GM12878 (cell line): ENCODE results near the gene CRKL. TPM values are rescaled to one million over a fixed set of nuclear protein-coding genes. Genes with fewer than 3 reads are reported as not detected.

Experiments used
- ATAC-seq: fragments of 200-7000 bp; cut with Tn5 transposase; 3 replicates; pipeline ENCODE4 v1.9.1; 2020; ENCODE audit warnings: mild to moderate bottlenecking, moderate library complexity
- BruUV-seq: library from RNA; stranded (reverse); fragments of 400-500 nt; replicated peaks from 2 replicates; lab custom pipeline; 2021; lab: Mats Ljungman, UMichigan
- CTCF ChIA-PET: fragments of 300-600 bp; sonication (Branson Sonifier 250); formaldehyde crosslinking; extraction: SDS; loops from one replicate; lab custom pipeline; 2021; ENCODE audit warnings: inconsistent platforms; lab: Yijun Ruan, JAX
- POLR2A ChIA-PET: fragments of 350-600 bp; formaldehyde crosslinking; extraction: SDS; loops from one replicate; lab custom pipeline; 2021; ENCODE audit warnings: inconsistent platforms; lab: Charles Lee
- RAD21 ChIA-PET: fragments of 300-600 bp; sonication (Branson Sonifier 250); formaldehyde crosslinking; loops from one replicate; lab custom pipeline; 2023; ENCODE audit warnings: antibody characterized with exemption; ENCODE audit not compliant: unreplicated experiment; lab: Charles Lee
- SMC1A ChIA-PET: fragments of 300-600 bp; sonication (Branson Sonifier 250); formaldehyde crosslinking; loops from one replicate; lab custom pipeline; 2023; ENCODE audit not compliant: unreplicated experiment, uncharacterized antibody; lab: Charles Lee
- DNase-seq: peaks from one replicate; pipeline ENCODE4 v3.0.0-alpha.2; 2011; ENCODE audit warnings: low read depth, low spot score
- FAIRE-seq: peaks from 3 replicates; lab custom pipeline; 2011; peaks lifted over from hg19 to GRCh38; lab: Jason Lieb, UNC
- H2AFZ ChIP-seq: 2 replicates; pipeline ENCODE4 v1.6.0; 2011; ENCODE audit warnings: low read depth, low read length, control low read depth; ENCODE audit not compliant: control insufficient read depth
- H3K27ac ChIP-seq: 2 replicates; pipeline ENCODE4 v1.5.1; 2011; ENCODE audit warnings: control low read depth; ENCODE audit not compliant: control insufficient read depth, insufficient read depth
- H3K27me3 ChIP-seq, 2 experiments: replicated peaks in 1 of 2; 2 replicates each; pipeline versions ENCODE4 v1.6.0 to v1.6.1; 2011; ENCODE audit warnings: low read length in 1 of 2; ENCODE audit not compliant: control insufficient read depth in 2 of 2, insufficient read depth in 2 of 2
- H3K36me3 ChIP-seq, 2 experiments: 2 replicates each; pipeline ENCODE4 v1.5.1; 2011; ENCODE audit warnings: low read length in 1 of 2; ENCODE audit not compliant: control insufficient read depth in 2 of 2, insufficient read depth in 2 of 2
- H3K4me1 ChIP-seq: 2 replicates; pipeline ENCODE4 v1.6.1; 2011; ENCODE audit warnings: mild to moderate bottlenecking, low read length, moderate library complexity, mixed read lengths; ENCODE audit not compliant: control insufficient read depth, insufficient read depth
- H3K4me2 ChIP-seq: 2 replicates; pipeline ENCODE4 v1.6.0; 2011; ENCODE audit warnings: control low read depth; ENCODE audit not compliant: control insufficient read depth, insufficient read depth
- H3K4me3 ChIP-seq: fragments of 200-600 bp; sonication (generic); 2 replicates; pipeline ENCODE4 v1.5.1; 2016
- H3K79me2 ChIP-seq: 2 replicates; pipeline ENCODE4 v1.6.0; 2011; ENCODE audit warnings: low read length; ENCODE audit not compliant: control insufficient read depth, insufficient read depth
- H3K9ac ChIP-seq: 2 replicates; pipeline ENCODE4 v1.8.0; 2011; ENCODE audit warnings: low read length, control low read depth, mixed read lengths; ENCODE audit not compliant: control insufficient read depth, insufficient read depth
- H3K9me3 ChIP-seq: replicated peaks from 3 replicates; pipeline ENCODE4 v1.5.1; 2011; ENCODE audit warnings: mild to moderate bottlenecking, low read length; ENCODE audit not compliant: control insufficient read depth, insufficient read depth
- H4K20me1 ChIP-seq: 2 replicates; pipeline ENCODE4 v1.6.0; 2011; ENCODE audit not compliant: control insufficient read depth, insufficient read depth
- ATF7 ChIP-seq: fragments of 450-650 bp; IDR thresholded peaks from 2 replicates; pipeline ENCODE4 v1.6.1; 2016; ENCODE audit warnings: low read depth, mild to moderate bottlenecking
- CHD2 ChIP-seq: IDR thresholded peaks from 2 replicates; pipeline ENCODE4 v1.6.1; 2011; ENCODE audit warnings: low read depth, low read length, improper control_type of control experiment, borderline replicate concordance
- HDAC6 ChIP-seq: fragments of 200-600 bp; sonication (generic); IDR thresholded peaks from one replicate; pipeline ENCODE4 v1.8.0; 2017; ENCODE audit warnings: antibody characterized with exemption; ENCODE audit not compliant: unreplicated experiment
- NR2C1 ChIP-seq: fragments of 450-650 bp; IDR thresholded peaks from 2 replicates; pipeline ENCODE4 v1.6.1; 2017; ENCODE audit warnings: antibody characterized with exemption, mild to moderate bottlenecking, moderate library complexity
- PRDM15 ChIP-seq: fragments of 450-650 bp; formaldehyde crosslinking; IDR thresholded peaks from 2 replicates; pipeline ENCODE4 v1.4.0; 2020; ENCODE audit warnings: mild to moderate bottlenecking, moderate library complexity
- RBBP5 ChIP-seq: fragments of 200-600 bp; sonication (generic); conservative IDR thresholded peaks from 2 replicates; pipeline ENCODE4 v1.6.1; 2016
- RFX5 ChIP-seq: IDR thresholded peaks from 2 replicates; pipeline ENCODE4 v1.6.1; 2011; ENCODE audit warnings: low read depth, low read length, improper control_type of control experiment
- TAF1 ChIP-seq: IDR thresholded peaks from 2 replicates; pipeline ENCODE4 v1.6.1; 2011; ENCODE audit warnings: mild to moderate bottlenecking, low read depth, low read length, borderline replicate concordance
- YBX1 ChIP-seq: fragments of 450-650 bp; IDR thresholded peaks from 2 replicates; pipeline ENCODE4 v1.6.1; 2016; ENCODE audit warnings: antibody characterized with exemption
- WGBS: methylation state at CpG from one replicate; pipeline ENCODE4 v1.1.6; 2016; ENCODE audit warnings: low lambda C conversion rate; ENCODE audit not compliant: insufficient replicate concordance, insufficient coverage; ENCODE audit errors: missing lambda C conversion rate; 5-methylcytosine and 5-hydroxymethylcytosine counted together
- in situ Hi-C: fragments of 300-500 bp; cut with MboI; formaldehyde crosslinking; loops from 9 replicates; pipeline ENCODE4 v1.14.3; 2018; ENCODE audit warnings: mixed read lengths
- intact Hi-C: fragments of 100-400 bp; cut with micrococcal nuclease; formaldehyde crosslinking; loops from one replicate; pipeline ENCODE4 v1.14.2; 2022; ENCODE audit not compliant: unreplicated experiment
- polyA plus RNA-seq, 11 experiments: library from polyadenylated mRNA; depleted of rRNA in 4 of 11; unstranded in 6 of 11; stranded (reverse) in 5 of 11; fragments of >200 nt; fragmentation: Nextera tagmentation in 4 of 11; fragmentation: Illumina TruSeq in 1 of 11; extraction: Ambion mirVana in 4 of 11; extraction: Trizol in 1 of 11; gene quantifications; 1 replicate in 1 of 11; 2 replicates in 10 of 11; pipeline versions ENCODE4 v1.2.1 to v1.2.3, GENCODE V29; 2011 to 2016; ENCODE audit warnings: inconsistent platforms in 2 of 11, missing spikeins in 2 of 11, low read depth in 1 of 11
- total RNA-seq, 4 experiments: library from RNA; depleted of rRNA in 3 of 4; stranded (reverse); fragments of >200 nt in 3 of 4; fragmentation: Illumina TruSeq in 1 of 4; extraction: Trizol in 1 of 4; gene quantifications; 2 replicates each; pipeline versions ENCODE4 v1.2.1 to v1.2.3, GENCODE V29; 2013 to 2021

CRKL gene
- total and polyA plus RNA-seq, 10 of the 15 experiments (the other 5 are each of a cell fraction or from before 2014, with no cell fraction given), result 12.6 to 61.2 (median 32.7) TPM

- TF ChIP-seq RBBP5 (no peak), ATF7 (no peak), NR2C1 (no peak), HDAC6 (no peak)
These were observed 48.0 kb upstream of the CRKL start (continued) for GRCh38 chr22:20869234-20869633.

- no peak for FAIRE-seq
- POLR2A ChIA-PET, result interaction anchor here (0.6 kb wide), 1 partner anchor 36 kb away, joined by 3 read pairs; no protein-coding TSS in a partner anchor
- Histone ChIP-seq H3K27me3 (no peaks in the 10 kb centered on the region), H3K4me1 (no peaks in the 10 kb centered on the region), H3K4me3 (no peak overlapping the region), H2AFZ (no peak overlapping the region), H3K9me3 (no peaks in the 10 kb centered on the region), H3K27ac (no peak overlapping the region), H3K4me2 (no peak overlapping the region), H3K9ac (no peak overlapping the region), H3K36me3 (no peaks in the 10 kb centered on the region; a peak in 2 of 4 replicates), H4K20me1 (no peaks in the 10 kb centered on the region), H3K79me2 (no peaks in the 10 kb centered on the region)
- no peak for ATAC-seq
- CTCF ChIA-PET, result no interaction called here
- intact Hi-C loops, result no loop called here
- RAD21 ChIA-PET, result no interaction called here
- no peak for TF ChIP-seq TAF1
- no peak for TF ChIP-seq CHD2
- TF ChIP-seq RFX5, result no peak
- TF ChIP-seq PRDM15 (CRISPR knock-in tag), result no peak
- no peak for TF ChIP-seq YBX1
- no TSS peak for BruUV-seq
- 78% methylated on average over 3 of the region's 3 CpGs for WGBS
- in situ Hi-C loops, result no loop called here
- SMC1A ChIA-PET, result interaction anchor here (1.3 kb wide), 1 partner anchor 10 kb away, joined by 3 read pairs; no protein-coding TSS in a partner anchor
- no peak for DNase-seq
These were observed 44.0 kb upstream of the CRKL start for GRCh38 chr22:20873214-20873613.
